ENCODE results near the gene ACAP2. TPM values are rescaled to one million over a fixed set of nuclear protein-coding genes. Genes with fewer than 3 reads are reported as not detected.

Gene ACAP2
- total RNA-seq, 1 experiment from 2014 or later = 42.0 TPM

- TF ChIP-seq ZSCAN18 (CRISPR knock-in tag; IDR thresholded peaks at IDR 0.05) (no peak), TEAD4 (CRISPR knock-in tag; IDR thresholded peaks at IDR 0.05) (no peak)
Observed at GRCh38 chr3:195239121-195239520, 203.7 kb downstream of the ACAP2 start (continued).

DNA sequence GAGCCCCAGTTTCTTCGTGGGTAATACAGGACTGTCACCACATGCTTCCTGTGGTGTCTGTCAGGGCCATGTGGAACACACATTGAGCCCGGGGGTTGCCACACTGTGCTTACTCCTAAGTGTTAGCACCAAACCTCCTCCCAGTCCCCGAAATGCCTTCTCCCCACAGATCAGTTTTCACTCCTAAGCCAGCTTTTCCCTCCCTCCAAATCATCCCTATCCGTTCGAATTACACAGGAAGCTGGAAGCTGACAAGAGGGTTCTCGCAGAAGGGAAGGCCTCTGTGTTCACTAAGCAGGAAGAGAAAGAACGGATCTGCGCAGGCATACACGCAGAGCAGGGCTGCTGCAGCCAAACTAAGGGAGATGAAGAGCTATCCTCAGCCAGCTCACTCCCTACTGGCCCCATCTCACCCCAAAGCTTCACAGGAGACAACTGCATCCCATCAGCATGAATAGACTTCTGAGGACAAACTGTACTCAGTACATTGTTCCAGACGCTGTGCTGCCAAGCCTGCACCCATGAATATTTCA lies 204.2 kb downstream of the ACAP2 start:
- Mint-ChIP-seq H3K27ac (0 out of 2 replicates have a peak overlapping the region, but pooled peaks have one; percentile 9), H3K9me3 (peaks cover 23% of the 10 kb centered on the region), H3K4me3 (no peak overlapping the region), H3K27me3 (ENCODE audit: low read depth) (no peaks in the 10 kb centered on the region; the same call in 1 of the 2 replicates), H3K4me1 (peaks cover 35% of the 10 kb centered on the region), H3K36me3 (peaks cover 35% of the 10 kb centered on the region)
- CTCF ChIA-PET = interaction anchor here (0.6 to 1.9 kb wide), 3 partner anchors 14 to 556 kb away, joined by 3 to 4 read pairs (median 3); no protein-coding TSS in a partner anchor
- TF ChIP-seq, protein P1, sequence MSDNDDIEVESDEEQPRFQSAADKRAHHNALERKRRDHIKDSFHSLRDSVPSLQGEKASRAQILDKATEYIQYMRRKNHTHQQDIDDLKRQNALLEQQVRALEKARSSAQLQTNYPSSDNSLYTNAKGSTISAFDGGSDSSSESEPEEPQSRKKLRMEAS (CRISPR knock-in tag; IDR thresholded peaks at IDR 0.05) = no peak
- TF ChIP-seq JUN (CRISPR knock-in tag; IDR thresholded peaks at IDR 0.05) (no peak), MLX (CRISPR knock-in tag; IDR thresholded peaks at IDR 0.05) (no peak), TEAD1 (CRISPR knock-in tag; IDR thresholded peaks at IDR 0.05) (no peak), ATF1 (CRISPR knock-in tag; IDR thresholded peaks at IDR 0.05) (no peak), TP53 (CRISPR knock-in tag; IDR thresholded peaks at IDR 0.05) (no peak), NR1H2 (CRISPR knock-in tag; IDR thresholded peaks at IDR 0.05) (no peak), IRF2 (CRISPR knock-in tag; IDR thresholded peaks at IDR 0.05; ENCODE audit: borderline replicate concordance, low read depth) (no peak), ELF4 (CRISPR knock-in tag; IDR thresholded peaks at IDR 0.05; ENCODE audit: low read depth) (no peak), STAT6 (CRISPR knock-in tag; conservative IDR thresholded peaks at IDR 0.05; ENCODE audit: low read depth) (no peak), MXD4 (CRISPR knock-in tag; IDR thresholded peaks at IDR 0.05; ENCODE audit: borderline replicate concordance) (no peak), E2F1 (CRISPR knock-in tag; IDR thresholded peaks at IDR 0.05) (no peak), TEAD4 (CRISPR knock-in tag; IDR thresholded peaks at IDR 0.05) (no peak), MYBL2 (CRISPR knock-in tag; IDR thresholded peaks at IDR 0.05) (no peak), FOXK1 (CRISPR knock-in tag; IDR thresholded peaks at IDR 0.05) (no peak)
- TF ChIP-seq, protein P2, sequence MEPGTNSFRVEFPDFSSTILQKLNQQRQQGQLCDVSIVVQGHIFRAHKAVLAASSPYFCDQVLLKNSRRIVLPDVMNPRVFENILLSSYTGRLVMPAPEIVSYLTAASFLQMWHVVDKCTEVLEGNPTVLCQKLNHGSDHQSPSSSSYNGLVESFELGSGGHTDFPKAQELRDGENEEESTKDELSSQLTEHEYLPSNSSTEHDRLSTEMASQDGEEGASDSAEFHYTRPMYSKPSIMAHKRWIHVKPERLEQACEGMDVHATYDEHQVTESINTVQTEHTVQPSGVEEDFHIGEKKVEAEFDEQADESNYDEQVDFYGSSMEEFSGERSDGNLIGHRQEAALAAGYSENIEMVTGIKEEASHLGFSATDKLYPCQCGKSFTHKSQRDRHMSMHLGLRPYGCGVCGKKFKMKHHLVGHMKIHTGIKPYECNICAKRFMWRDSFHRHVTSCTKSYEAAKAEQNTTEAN (CRISPR knock-in tag; IDR thresholded peaks at IDR 0.05) = no peak
- TF ChIP-seq, protein P3, sequence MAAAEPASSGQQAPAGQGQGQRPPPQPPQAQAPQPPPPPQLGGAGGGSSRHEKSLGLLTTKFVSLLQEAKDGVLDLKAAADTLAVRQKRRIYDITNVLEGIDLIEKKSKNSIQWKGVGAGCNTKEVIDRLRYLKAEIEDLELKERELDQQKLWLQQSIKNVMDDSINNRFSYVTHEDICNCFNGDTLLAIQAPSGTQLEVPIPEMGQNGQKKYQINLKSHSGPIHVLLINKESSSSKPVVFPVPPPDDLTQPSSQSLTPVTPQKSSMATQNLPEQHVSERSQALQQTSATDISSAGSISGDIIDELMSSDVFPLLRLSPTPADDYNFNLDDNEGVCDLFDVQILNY (CRISPR knock-in tag; IDR thresholded peaks at IDR 0.05) = no peak
- POLR2A ChIA-PET = no interaction called here
- DNase-seq (ENCODE audit: low spot score) (no peak), ATAC-seq (no peak)
